Femur (tissue), 1 donor: Measurements from ENCODE around the gene SETD1A.
"Not testable (repeated sequence)": the region's sequence is repeated elsewhere in the genome, so short reads cannot be mapped to it uniquely, and the experiment has no call there.

Experiments
- DNase-seq: peaks from one replicate; pipeline ENCODE4 v3.0.0-alpha.2; 2017

SETD1A gene

GRCh38 chr16:30930160-30930571 is 27.4 kb upstream of the SETD1A start:
- no peak for DNase-seq

GRCh38 chr16:30931068-30931650 is 26.4 kb upstream of the SETD1A start:
- no peak for DNase-seq

- DNase-seq: no peak
These were observed 22.6 kb upstream of the SETD1A start for GRCh38 chr16:30934827-30935557.

- no peak for DNase-seq
These were observed 19.9 kb upstream of the SETD1A start for GRCh38 chr16:30937692-30938091.

- not testable (repeated sequence) for DNase-seq
These were observed 18.0 kb upstream of the SETD1A start for GRCh38 chr16:30939571-30939970.

GRCh38 chr16:30941600-30942425 is 15.7 kb upstream of the SETD1A start:
- peak; percentile 76 for DNase-seq

- no peak for DNase-seq
These were observed 15.1 kb upstream of the SETD1A start for GRCh38 chr16:30942426-30942806.

GRCh38 chr16:30944352-30944751 is 13.2 kb upstream of the SETD1A start:
- no peak for DNase-seq

- peak; percentile 53 for DNase-seq
These were observed 10.6 kb upstream of the SETD1A start for GRCh38 chr16:30946671-30947540.

- DNase-seq: no peak
These were observed 10.1 kb upstream of the SETD1A start for GRCh38 chr16:30947541-30947858.

- peak; percentile 97 for DNase-seq
These were observed 9.5 kb upstream of the SETD1A start for GRCh38 chr16:30947859-30948666.

GRCh38 chr16:30948667-30949649 is 8.6 kb upstream of the SETD1A start, which contains the start of gene ORAI3:
Gene ORAI3 (plus strand): TSS chr16:30949068. CDS start chr16:30949290, 222 bp downstream.
- DNase-seq: peak; percentile 89

- peak; percentile 89 for DNase-seq
These were observed 7.7 kb upstream of the SETD1A start for GRCh38 chr16:30949650-30950515.

GRCh38 chr16:30950516-30951065 is 7.0 kb upstream of the SETD1A start:
- DNase-seq: peak; percentile 44

GRCh38 chr16:30951193-30951592 is 6.4 kb upstream of the SETD1A start:
- no peak for DNase-seq

GRCh38 chr16:30951750-30952149 is 5.8 kb upstream of the SETD1A start:
- peak; percentile 71 for DNase-seq

- no peak for DNase-seq
These were observed 4.4 kb upstream of the SETD1A start for GRCh38 chr16:30953111-30953510.

- peak; percentile 81 for DNase-seq
These were observed 3.9 kb upstream of the SETD1A start for GRCh38 chr16:30953511-30954124.

- DNase-seq: no peak
These were observed 2.6 kb upstream of the SETD1A start for GRCh38 chr16:30954993-30955392.
